Left lung (tissue), 10 donors: ENCODE measurements around the gene AFF2. TPM values are rescaled to one million over a fixed set of nuclear protein-coding genes. Genes with fewer than 3 reads are reported as not detected.

Source experiments
- ATAC-seq: fragments of 200-7000 bp; cut with Tn5 transposase; one replicate; pipeline ENCODE4 v1.9.1; 2020; ENCODE audit warnings: moderate library complexity
- DNase-seq, 4 donors: peaks; one replicate each; pipeline ENCODE4 v3.0.0-alpha.2; 2013 to 2020
- H3K27ac ChIP-seq, 2 donors: fragments of 200-600 bp; sonication (generic) in 1 of 2; one replicate each; pipeline versions ENCODE4 v1.5.0 to v1.8.0; 2020 to 2021
- H3K27me3 ChIP-seq, 2 donors: fragments of 200-600 bp; sonication (generic) in 1 of 2; one replicate each; pipeline versions ENCODE4 v1.5.0 to v1.8.0; 2020 to 2021
- H3K36me3 ChIP-seq, 2 donors: fragments of 200-600 bp; sonication (generic) in 1 of 2; one replicate each; pipeline versions ENCODE4 v1.5.0 to v1.8.0; 2020 to 2021
- H3K4me1 ChIP-seq, 2 donors: fragments of 200-600 bp; one replicate each; pipeline ENCODE4 v1.8.0; 2021
- H3K4me3 ChIP-seq, 2 donors: fragments of 200-600 bp; sonication (generic) in 1 of 2; one replicate each; pipeline versions ENCODE4 v1.5.0 to v1.8.0; 2020 to 2021; ENCODE audit warnings: mild to moderate bottlenecking in 1 of 2
- H3K9me3 ChIP-seq, 2 donors: fragments of 200-600 bp; sonication (generic) in 1 of 2; one replicate each; pipeline versions ENCODE4 v1.5.0 to v1.8.0; 2020 to 2021
- CTCF ChIP-seq, 2 donors: fragments of 200-600 bp; sonication (generic) in 1 of 2; IDR thresholded peaks; one replicate each; pipeline versions ENCODE4 v1.5.0 to v1.8.0; 2021; ENCODE audit warnings: antibody characterized with exemption in 2 of 2
- intact Hi-C, 2 donors: fragments of 100-400 bp; cut with DNase I; formaldehyde crosslinking; loops; one replicate each; pipeline versions ENCODE4 v1.11.2 to v1.14.2; 2022
- polyA plus RNA-seq, 6 donors: library from polyadenylated mRNA; unstranded; fragments of 120-200 nt; gene quantifications; one replicate each; pipeline ENCODE4 v1.2.1, GENCODE V29; 2013; ENCODE audit not compliant: insufficient read length in 6 of 6
- total RNA-seq, 2 donors: library from RNA; stranded (reverse); fragmentation: NEBNext Ultra II Directional; extraction: Animal tissue kit (Norgen Biotek cat#: 25700); gene quantifications; one replicate each; pipeline ENCODE4 v1.2.1, GENCODE V29; 2021
- donor health status: DM: no; HTN: yes; CAD: no.
- donor health status: DM: no; HTN: no; CAD: no.

AFF2 gene
- total and polyA plus RNA-seq, 8 donors, result 4.8 to 10.2 (median 5.7) TPM

GRCh38 chrX:148784856-148785255 is 284.4 kb downstream of the AFF2 start:
- no peaks in the 10 kb centered on the region for H3K9me3 ChIP-seq
- no peak for TF ChIP-seq CTCF (IDR thresholded peaks at IDR 0.05)
- DNase-seq (peak in 1 of 4 donors; percentile 10), ATAC-seq (no peak)
- intact Hi-C loops, result no loop called here
- H3K4me3 ChIP-seq, result no peak overlapping the region
- H3K27ac ChIP-seq, result no peak overlapping the region
- no peaks in the 10 kb centered on the region for H3K4me1 ChIP-seq
- H3K36me3 ChIP-seq, result no peaks in the 10 kb centered on the region
- no peaks in the 10 kb centered on the region for H3K27me3 ChIP-seq

DNA sequence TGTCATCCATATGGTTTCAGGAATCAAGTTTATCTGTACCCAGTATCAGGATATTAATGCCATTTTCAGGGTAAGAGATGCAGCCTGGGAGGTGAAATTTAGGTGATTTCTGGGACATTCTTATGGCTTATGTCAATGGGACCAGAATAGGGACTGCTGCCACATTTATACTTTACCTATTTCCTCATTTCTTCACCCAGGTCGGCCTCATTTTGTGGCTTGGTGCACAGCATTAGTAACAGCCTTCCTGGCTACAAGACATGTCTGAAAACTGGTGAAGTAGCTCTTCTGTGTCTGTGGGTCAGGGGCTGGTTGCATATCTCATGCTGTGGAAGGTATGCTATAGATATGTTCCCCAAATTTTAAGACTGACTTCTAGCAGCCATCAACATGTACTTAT is 284.8 kb downstream of the AFF2 start:
- intact Hi-C loops, result no loop called here
- ATAC-seq, result no peak
- H3K4me1 ChIP-seq, result no peaks in the 10 kb centered on the region
- no peaks in the 10 kb centered on the region for H3K9me3 ChIP-seq
- H3K36me3 ChIP-seq, result no peaks in the 10 kb centered on the region
- H3K4me3 ChIP-seq, result no peak overlapping the region
- no peak for DNase-seq
- no peaks in the 10 kb centered on the region for H3K27me3 ChIP-seq
- TF ChIP-seq CTCF (IDR thresholded peaks at IDR 0.05), result no peak
- H3K27ac ChIP-seq, result no peak overlapping the region

GRCh38 chrX:148788449-148788848 is 288.0 kb downstream of the AFF2 start:
- H3K4me1 ChIP-seq, result no peaks in the 10 kb centered on the region
- ATAC-seq (no peak), DNase-seq (no peak)
- H3K27me3 ChIP-seq, result no peaks in the 10 kb centered on the region
- no peaks in the 10 kb centered on the region for H3K36me3 ChIP-seq
- no peak overlapping the region for H3K4me3 ChIP-seq
- no peak for TF ChIP-seq CTCF (IDR thresholded peaks at IDR 0.05)
- no peak overlapping the region for H3K27ac ChIP-seq
- intact Hi-C loops, result no loop called here
- H3K9me3 ChIP-seq, result no peaks in the 10 kb centered on the region

- no peak overlapping the region for H3K27ac ChIP-seq
- no peak for DNase-seq
- no peaks in the 10 kb centered on the region for H3K4me1 ChIP-seq
- no peak overlapping the region for H3K4me3 ChIP-seq
- H3K27me3 ChIP-seq, result no peaks in the 10 kb centered on the region
- intact Hi-C loops, result no loop called here
- no peaks in the 10 kb centered on the region for H3K36me3 ChIP-seq
- H3K9me3 ChIP-seq, result no peaks in the 10 kb centered on the region
- no peak for ATAC-seq
- TF ChIP-seq CTCF (IDR thresholded peaks at IDR 0.05), result no peak
Measured at GRCh38 chrX:148794350-148794749, 293.9 kb downstream of the AFF2 start.

DNA sequence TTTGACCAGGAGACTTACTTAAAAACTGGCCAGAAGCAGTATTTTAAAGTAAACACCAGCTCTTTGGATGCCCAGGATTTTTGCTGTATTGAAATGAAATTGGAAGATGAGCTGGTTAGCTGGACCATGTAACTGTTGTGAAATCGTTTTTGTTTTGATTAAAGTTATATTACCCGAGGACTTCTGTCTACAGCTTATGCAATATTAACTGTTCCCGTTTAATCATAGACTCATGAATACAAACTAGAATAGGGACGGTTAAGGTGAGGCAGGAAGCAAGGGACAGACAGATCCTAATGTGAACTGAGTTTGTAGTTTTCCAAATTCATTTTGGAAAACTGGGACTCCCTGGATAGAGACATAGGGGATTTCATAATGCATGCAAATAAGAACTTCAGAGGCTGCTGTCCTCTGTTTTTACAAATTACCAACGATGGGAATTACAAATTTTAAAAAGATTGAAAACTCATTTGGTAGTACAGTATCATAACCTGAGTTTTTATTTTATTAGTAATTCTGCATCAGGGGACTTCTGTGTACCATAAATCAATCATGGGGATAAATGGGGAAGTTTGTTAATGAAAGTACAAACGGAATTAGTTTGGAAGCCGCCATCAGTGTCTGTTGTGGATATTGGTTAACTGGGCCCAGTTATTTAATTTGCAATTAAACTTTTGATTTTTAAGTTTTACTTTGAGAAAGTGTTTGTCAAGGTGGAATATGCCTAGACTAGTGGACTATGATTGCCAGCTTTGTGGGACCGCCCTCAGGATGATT is 304.4 kb downstream of the AFF2 start:
- no peak for TF ChIP-seq CTCF (IDR thresholded peaks at IDR 0.05)
- intact Hi-C loops, result no loop called here
- no peak for DNase-seq

More for the DNA sequence above, 304.4 kb downstream of the AFF2 start:
- H3K4me3 ChIP-seq, result no peak overlapping the region
- no peaks in the 10 kb centered on the region for H3K27me3 ChIP-seq
- H3K36me3 ChIP-seq, result no peaks in the 10 kb centered on the region
- H3K4me1 ChIP-seq, result no peaks in the 10 kb centered on the region
- H3K27ac ChIP-seq, result no peak overlapping the region
- no peaks in the 10 kb centered on the region for H3K9me3 ChIP-seq
- ATAC-seq, result no peak
